ENCODE results near the gene ACER3.

DNA sequence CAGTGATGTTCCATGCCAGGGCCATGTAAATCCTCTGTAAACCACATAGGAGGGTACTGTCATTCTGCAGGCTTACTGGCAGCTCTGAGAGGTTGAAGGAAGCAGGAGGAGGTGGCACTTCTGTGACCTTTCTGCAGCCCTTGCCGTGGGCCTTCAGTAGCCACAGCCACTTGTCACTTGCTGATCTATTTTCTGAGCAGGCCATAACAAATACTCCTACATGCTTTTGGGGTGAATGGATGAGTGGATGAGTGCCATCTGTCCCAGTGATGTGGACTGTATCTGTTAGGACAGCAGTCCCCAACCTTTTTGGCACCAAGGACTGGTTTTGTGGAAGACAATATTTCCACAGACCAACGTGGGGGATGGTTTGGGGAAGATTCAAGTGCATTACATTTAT is 183.6 kb downstream of the ACER3 start:
- TF ChIP-seq CTCF (IDR thresholded peaks at IDR 0.05; ENCODE audit: low read depth, low read length, missing input control) = no peak
- TF ChIP-seq, protein P1, sequence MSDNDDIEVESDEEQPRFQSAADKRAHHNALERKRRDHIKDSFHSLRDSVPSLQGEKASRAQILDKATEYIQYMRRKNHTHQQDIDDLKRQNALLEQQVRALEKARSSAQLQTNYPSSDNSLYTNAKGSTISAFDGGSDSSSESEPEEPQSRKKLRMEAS (IDR thresholded peaks at IDR 0.05) = no peak
- TF ChIP-seq TAF1 (conservative IDR thresholded peaks at IDR 0.05) = no peak
- no peak for TF ChIP-seq FOXA1 (IDR thresholded peaks at IDR 0.05)
- no peak for TF ChIP-seq GABPA (IDR thresholded peaks at IDR 0.05 in 1 of 2, conservative IDR thresholded peaks at IDR 0.05 in 1 of 2)
- TF ChIP-seq, protein P2, sequence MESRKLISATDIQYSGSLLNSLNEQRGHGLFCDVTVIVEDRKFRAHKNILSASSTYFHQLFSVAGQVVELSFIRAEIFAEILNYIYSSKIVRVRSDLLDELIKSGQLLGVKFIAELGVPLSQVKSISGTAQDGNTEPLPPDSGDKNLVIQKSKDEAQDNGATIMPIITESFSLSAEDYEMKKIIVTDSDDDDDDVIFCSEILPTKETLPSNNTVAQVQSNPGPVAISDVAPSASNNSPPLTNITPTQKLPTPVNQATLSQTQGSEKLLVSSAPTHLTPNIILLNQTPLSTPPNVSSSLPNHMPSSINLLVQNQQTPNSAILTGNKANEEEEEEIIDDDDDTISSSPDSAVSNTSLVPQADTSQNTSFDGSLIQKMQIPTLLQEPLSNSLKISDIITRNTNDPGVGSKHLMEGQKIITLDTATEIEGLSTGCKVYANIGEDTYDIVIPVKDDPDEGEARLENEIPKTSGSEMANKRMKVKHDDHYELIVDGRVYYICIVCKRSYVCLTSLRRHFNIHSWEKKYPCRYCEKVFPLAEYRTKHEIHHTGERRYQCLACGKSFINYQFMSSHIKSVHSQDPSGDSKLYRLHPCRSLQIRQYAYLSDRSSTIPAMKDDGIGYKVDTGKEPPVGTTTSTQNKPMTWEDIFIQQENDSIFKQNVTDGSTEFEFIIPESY (IDR thresholded peaks at IDR 0.05) = no peak
- no peak for TF ChIP-seq EGR1 (IDR thresholded peaks at IDR 0.05; ENCODE audit: low read depth in 2 of 2)
- TF ChIP-seq RAD21 (IDR thresholded peaks at IDR 0.05) = no peak
- no peak for TF ChIP-seq RXRA (IDR thresholded peaks at IDR 0.05)

All from liver (tissue), 3 donors.